HEK293 (cell line): ENCODE results near the gene DYNLRB1.

Experiments
- CTCF ChIA-PET: fragments of 350-600 bp; formaldehyde crosslinking; extraction: SDS; loops from one replicate; lab custom pipeline; 2021; ENCODE audit warnings: antibody characterized with exemption; lab: Yijun Ruan, JAX
- POLR2A ChIA-PET: fragments of 300-600 bp; formaldehyde crosslinking; extraction: SDS; loops from one replicate; lab custom pipeline; 2020; ENCODE audit warnings: antibody characterized with exemption, inconsistent platforms; lab: Yijun Ruan, JAX
- H3K27ac ChIP-seq: fragments of 200-500 bp; sonication (Bioruptor generic); 2 replicates; pipeline ENCODE4 v1.5.1; 2014; ENCODE audit warnings: low read depth, low read length, control low read depth, inconsistent platforms; ENCODE audit errors: extremely low read depth
- H3K36me3 ChIP-seq, 2 experiments: fragments of 200-500 bp in 1 of 2; sonication (Bioruptor generic) in 1 of 2; 1 replicate in 1 of 2; 2 replicates in 1 of 2; pipeline ENCODE4 v1.5.1; 2014 to 2017; ENCODE audit warnings: inconsistent platforms in 2 of 2, low read length in 2 of 2; ENCODE audit not compliant: control insufficient read depth in 2 of 2, insufficient read depth in 1 of 2
- H3K4me1 ChIP-seq: fragments of 200-500 bp; sonication (Bioruptor generic); 2 replicates; pipeline ENCODE4 v1.5.1; 2014; ENCODE audit warnings: mild to moderate bottlenecking, low read length, inconsistent platforms; ENCODE audit not compliant: control insufficient read depth, insufficient read depth
- H3K4me3 ChIP-seq: 2 replicates; pipeline ENCODE4 v1.5.1; 2011; ENCODE audit warnings: low read depth, mild to moderate bottlenecking, control low read depth, low read length, moderate library complexity
- H3K9me3 ChIP-seq: fragments of 200-500 bp; sonication (Bioruptor generic); 2 replicates; pipeline ENCODE4 v1.5.1; 2014; ENCODE audit warnings: low read depth, low read length, inconsistent platforms; ENCODE audit not compliant: control insufficient read depth, insufficient read depth
- CTCF ChIP-seq: fragments of 450-650 bp; formaldehyde crosslinking; IDR thresholded peaks from 2 replicates; pipeline ENCODE4 v1.5.1; 2016; ENCODE audit warnings: missing biosample characterization, missing genetic modification characterization
- GFI1B ChIP-seq: fragments of 450-650 bp; formaldehyde crosslinking; IDR thresholded peaks from 2 replicates; pipeline ENCODE4 v1.5.1; 2016; ENCODE audit warnings: missing biosample characterization, missing genetic modification characterization
- GLIS2 ChIP-seq: fragments of 450-650 bp; formaldehyde crosslinking; IDR thresholded peaks from 2 replicates; pipeline ENCODE4 v1.5.1; 2016; ENCODE audit warnings: missing biosample characterization, missing genetic modification characterization
- HOXC10 ChIP-seq: sonication (generic); formaldehyde crosslinking; IDR thresholded peaks from 2 replicates; pipeline ENCODE4 v1.8.1; 2023; ENCODE audit warnings: mild to moderate bottlenecking, missing genetic modification reagents
- KLF10 ChIP-seq: fragments of 450-650 bp; IDR thresholded peaks from 2 replicates; pipeline ENCODE4 v1.5.1; 2018; ENCODE audit warnings: missing biosample characterization, mild to moderate bottlenecking, missing genetic modification characterization
- KLF7 ChIP-seq: fragments of 450-650 bp; formaldehyde crosslinking; IDR thresholded peaks from 2 replicates; pipeline ENCODE4 v1.5.1; 2016; ENCODE audit warnings: missing biosample characterization, missing genetic modification characterization, borderline replicate concordance
- PRDM4 ChIP-seq: fragments of 450-650 bp; formaldehyde crosslinking; IDR thresholded peaks from 2 replicates; pipeline ENCODE4 v1.5.1; 2017; ENCODE audit warnings: missing biosample characterization, missing genetic modification characterization
- SETDB1 ChIP-seq: IDR thresholded peaks from one replicate; pipeline ENCODE4 v1.6.1; 2017; ENCODE audit warnings: mild to moderate bottlenecking, low read length, moderate library complexity, mixed read lengths; ENCODE audit not compliant: insufficient read length
- SP2 ChIP-seq: fragments of 450-650 bp; formaldehyde crosslinking; IDR thresholded peaks from 2 replicates; pipeline ENCODE4 v1.5.1; 2016; ENCODE audit warnings: missing biosample characterization, missing genetic modification characterization
- ZBTB8A ChIP-seq: fragments of 450-650 bp; formaldehyde crosslinking; IDR thresholded peaks from 2 replicates; pipeline ENCODE4 v1.5.1; 2016; ENCODE audit warnings: missing biosample characterization, missing genetic modification characterization
- ZFHX2 ChIP-seq: fragments of 450-650 bp; formaldehyde crosslinking; conservative IDR thresholded peaks from 2 replicates; pipeline ENCODE4 v1.5.1; 2016; ENCODE audit warnings: missing biosample characterization, missing genetic modification characterization
- ZNF112 ChIP-seq: fragments of 450-650 bp; formaldehyde crosslinking; IDR thresholded peaks from 2 replicates; pipeline ENCODE4 v1.5.0; 2017; ENCODE audit warnings: missing biosample characterization, missing genetic modification characterization
- ZNF132 ChIP-seq: fragments of 450-650 bp; formaldehyde crosslinking; IDR thresholded peaks from 2 replicates; pipeline ENCODE4 v1.5.1; 2017; ENCODE audit warnings: missing biosample characterization, missing genetic modification characterization, borderline replicate concordance
- ZNF140 ChIP-seq: fragments of 450-650 bp; formaldehyde crosslinking; IDR thresholded peaks from 2 replicates; pipeline ENCODE4 v1.5.1; 2016; ENCODE audit warnings: missing biosample characterization, missing genetic modification characterization
- ZNF211 ChIP-seq: fragments of 450-650 bp; formaldehyde crosslinking; IDR thresholded peaks from 2 replicates; pipeline ENCODE4 v1.5.1; 2016; ENCODE audit warnings: low read depth, missing biosample characterization, missing genetic modification characterization
- ZNF239 ChIP-seq: fragments of 450-650 bp; formaldehyde crosslinking; IDR thresholded peaks from 2 replicates; pipeline ENCODE4 v1.5.1; 2016; ENCODE audit warnings: missing biosample characterization, missing genetic modification characterization
- ZNF280C ChIP-seq: fragments of 450-650 bp; formaldehyde crosslinking; IDR thresholded peaks from 2 replicates; pipeline ENCODE4 v1.5.1; 2016; ENCODE audit warnings: missing biosample characterization, missing genetic modification characterization
- ZNF302 ChIP-seq: fragments of 450-650 bp; formaldehyde crosslinking; IDR thresholded peaks from 2 replicates; pipeline ENCODE4 v1.5.1; 2016; ENCODE audit warnings: missing biosample characterization, missing genetic modification characterization, low read depth
- ZNF335 ChIP-seq: fragments of 450-650 bp; formaldehyde crosslinking; conservative IDR thresholded peaks from 2 replicates; pipeline ENCODE4 v1.5.1; 2016; ENCODE audit warnings: missing biosample characterization, missing genetic modification characterization
- ZNF394 ChIP-seq: fragments of 450-650 bp; formaldehyde crosslinking; IDR thresholded peaks from 2 replicates; pipeline ENCODE4 v1.5.1; 2016; ENCODE audit warnings: missing biosample characterization, missing genetic modification characterization, mild to moderate bottlenecking, moderate library complexity, borderline replicate concordance
- ZNF416 ChIP-seq: fragments of 450-650 bp; formaldehyde crosslinking; IDR thresholded peaks from 2 replicates; pipeline ENCODE4 v1.5.1; 2016; ENCODE audit warnings: missing biosample characterization, missing genetic modification characterization
- ZNF529 ChIP-seq: fragments of 450-650 bp; formaldehyde crosslinking; IDR thresholded peaks from 2 replicates; pipeline ENCODE4 v1.5.1; 2017; ENCODE audit warnings: missing genetic modification characterization, missing biosample characterization; ENCODE audit not compliant: insufficient replicate concordance
- ZNF555 ChIP-seq: fragments of 450-650 bp; formaldehyde crosslinking; conservative IDR thresholded peaks from 2 replicates; pipeline ENCODE4 v1.5.1; 2017; ENCODE audit warnings: missing biosample characterization, mild to moderate bottlenecking, missing genetic modification characterization, inconsistent platforms
- ZNF571 ChIP-seq: fragments of 450-650 bp; formaldehyde crosslinking; IDR thresholded peaks from 2 replicates; pipeline ENCODE4 v1.5.0; 2017; ENCODE audit warnings: missing biosample characterization, missing genetic modification characterization
- ZNF580 ChIP-seq: fragments of 450-650 bp; formaldehyde crosslinking; IDR thresholded peaks from 2 replicates; pipeline ENCODE4 v1.5.1; 2016; ENCODE audit warnings: missing biosample characterization, missing genetic modification characterization
- ZNF600 ChIP-seq: fragments of 450-650 bp; formaldehyde crosslinking; IDR thresholded peaks from 2 replicates; pipeline ENCODE4 v1.5.1; 2016; ENCODE audit warnings: missing biosample characterization, missing genetic modification characterization
- ZNF624 ChIP-seq: fragments of 450-650 bp; formaldehyde crosslinking; IDR thresholded peaks from 2 replicates; pipeline ENCODE4 v1.5.1; 2017; ENCODE audit warnings: missing biosample characterization, missing genetic modification characterization
- ZNF658 ChIP-seq: fragments of 450-650 bp; formaldehyde crosslinking; IDR thresholded peaks from 2 replicates; pipeline ENCODE4; 2016; ENCODE audit warnings: missing biosample characterization, missing genetic modification characterization
- ZNF792 ChIP-seq: fragments of 450-650 bp; formaldehyde crosslinking; IDR thresholded peaks from 2 replicates; pipeline ENCODE4 v1.5.1; 2016; ENCODE audit warnings: missing biosample characterization, missing genetic modification characterization
- ZNF843 ChIP-seq: fragments of 450-650 bp; formaldehyde crosslinking; IDR thresholded peaks from 2 replicates; pipeline ENCODE4 v1.5.1; 2016; ENCODE audit warnings: missing biosample characterization, missing genetic modification characterization
- ZSCAN16 ChIP-seq: fragments of 450-650 bp; formaldehyde crosslinking; IDR thresholded peaks from 2 replicates; pipeline ENCODE4 v1.5.1; 2016; ENCODE audit warnings: missing biosample characterization, missing genetic modification characterization
- ZSCAN23 ChIP-seq: fragments of 450-650 bp; formaldehyde crosslinking; IDR thresholded peaks from 2 replicates; pipeline ENCODE4 v1.5.1; 2016; ENCODE audit warnings: missing biosample characterization, missing genetic modification characterization

Gene DYNLRB1

GRCh38 chr20:34515484-34516246 is 557 bp upstream of the DYNLRB1 start:
- H3K27ac ChIP-seq, result peak overlapping the region; percentile 87
- ChIA-PET CTCF (interaction anchor here (0.6 to 6.5 kb wide), 8 partner anchors 7 to 687 kb away, joined by 3 to 57 read pairs (median 5); partner anchors contain the start of gene AHCY), POLR2A (interaction anchor here (0.5 to 3.4 kb wide), 18 partner anchors 9 to 762 kb away, joined by 3 to 20 read pairs (median 3); partner anchors contain the start of genes AHCY, ITCH, MAP1LC3A and MMP24OS)
- H3K4me3 ChIP-seq, result peak overlapping the region; percentile 80
- H3K9me3 ChIP-seq, result no peaks in the 10 kb centered on the region
- peaks cover under 1 to 32% of the 10 kb centered on the region in 2 experiments; a peak in 2 of 3 replicates for H3K36me3 ChIP-seq
- no peaks in the 10 kb centered on the region for H3K4me1 ChIP-seq
- no peak for TF ChIP-seq ZNF280C (tag by site-specific recombination)
- no peak for TF ChIP-seq ZSCAN16
- TF ChIP-seq ZNF112 (tag by site-specific recombination), result no peak
- TF ChIP-seq ZNF416 (tag by site-specific recombination), result no peak
- peak; percentile 49; the same call in 1 of the 2 replicates for TF ChIP-seq SP2 (tag by site-specific recombination)
- TF ChIP-seq ZNF211 (tag by site-specific recombination), result no peak
- TF ChIP-seq ZNF555 (tag by site-specific recombination), result no peak
- no peak; the same call in 1 of the 2 replicates for TF ChIP-seq GFI1B
- no peak for TF ChIP-seq ZNF658 (tag by site-specific recombination)
- TF ChIP-seq CTCF, result 0 out of 2 replicates have a peak, but pooled peaks have one; percentile 46
- TF ChIP-seq ZNF239 (tag by site-specific recombination), result no peak
- no peak for TF ChIP-seq ZNF529
- TF ChIP-seq SETDB1, result peak; percentile 24
- peak; percentile 45 for TF ChIP-seq ZNF394 (tag by site-specific recombination)
- TF ChIP-seq ZNF600, result peak; percentile 97
- no peak for TF ChIP-seq KLF10 (tag by site-specific recombination)
- TF ChIP-seq HOXC10 (CRISPR knock-in tag), result no peak
- TF ChIP-seq ZNF580 (tag by site-specific recombination), result no peak; the same call in 1 of the 2 replicates
- TF ChIP-seq ZNF792, result no peak
- no peak for TF ChIP-seq KLF7 (tag by site-specific recombination)
- no peak for TF ChIP-seq ZSCAN23 (tag by site-specific recombination)
- peak; percentile 55 for TF ChIP-seq ZNF335
- no peak for TF ChIP-seq ZNF140
- TF ChIP-seq ZFHX2 (tag by site-specific recombination), result no peak
- no peak for TF ChIP-seq ZNF571 (tag by site-specific recombination)
- peak; percentile 45; the same call in 1 of the 2 replicates for TF ChIP-seq ZNF843 (tag by site-specific recombination)
- TF ChIP-seq GLIS2 (tag by site-specific recombination), result no peak
- peak; percentile 58 for TF ChIP-seq ZBTB8A
- TF ChIP-seq ZNF624 (tag by site-specific recombination), result no peak
- no peak for TF ChIP-seq PRDM4
- TF ChIP-seq ZNF132 (tag by site-specific recombination), result no peak
- no peak for TF ChIP-seq ZNF302 (tag by site-specific recombination)
